CD4-positive, alpha-beta memory T cell (primary cell): Measurements from ENCODE around the gene KIRREL3. TPM values are rescaled to one million over a fixed set of nuclear protein-coding genes. Genes with fewer than 3 reads are reported as not detected.

ENCODE experiments used
- CTCF ChIA-PET: fragments of 350-600 bp; sonication (Branson Sonifier 250); formaldehyde crosslinking; loops from one replicate; lab custom pipeline; 2021; ENCODE audit warnings: inconsistent platforms; ENCODE audit not compliant: partially characterized antibody; lab: Charles Lee
- POLR2A ChIA-PET: fragments of 350-600 bp; sonication (Branson Sonifier 250); formaldehyde crosslinking; loops from one replicate; lab custom pipeline; 2021; ENCODE audit not compliant: partially characterized antibody; lab: Charles Lee
- DNase-seq, 5 donors: peaks; one replicate each; pipeline versions ENCODE4 v3.0.0 to v3.0.0-alpha.2; 2020 to 2022; ENCODE audit warnings: mixed read lengths in 1 of 5
- H3K27ac ChIP-seq: one replicate; pipeline ENCODE4 v1.7.0; 2013; ENCODE audit warnings: low read depth, low read length
- H3K27me3 ChIP-seq: 2 replicates; pipeline ENCODE4 v1.7.0; 2013; ENCODE audit warnings: mild to moderate bottlenecking, low read length, moderate library complexity; ENCODE audit not compliant: insufficient read depth
- H3K36me3 ChIP-seq: 2 replicates; pipeline ENCODE4 v1.7.0; 2013; ENCODE audit warnings: mild to moderate bottlenecking, low read length, moderate library complexity; ENCODE audit not compliant: insufficient read depth
- H3K4me1 ChIP-seq: 2 replicates; pipeline ENCODE4 v1.7.0; 2013; ENCODE audit warnings: mild to moderate bottlenecking, low read length, moderate library complexity; ENCODE audit not compliant: insufficient read depth
- H3K4me3 ChIP-seq, 2 donors: one replicate each; pipeline ENCODE4 v1.7.0; 2013; ENCODE audit warnings: low read length in 2 of 2, mild to moderate bottlenecking in 1 of 2
- H3K9me3 ChIP-seq, 2 donors: one replicate each; pipeline ENCODE4 v1.7.0; 2013; ENCODE audit warnings: low read length in 2 of 2, control low read depth in 1 of 2; ENCODE audit not compliant: control insufficient read depth in 1 of 2
- H3K27ac Mint-ChIP-seq, 7 donors: one replicate each; pipeline ENCODE4 v1.8.0; 2020 to 2021; ENCODE audit warnings: mixed read lengths in 7 of 7, mild to moderate bottlenecking in 6 of 7, inconsistent platforms in 3 of 7, moderate library complexity in 3 of 7
- H3K27me3 Mint-ChIP-seq, 2 donors: one replicate each; pipeline ENCODE4 v1.8.0; 2020 to 2021; ENCODE audit warnings: mixed read lengths in 2 of 2
- H3K36me3 Mint-ChIP-seq, 2 donors: one replicate each; pipeline ENCODE4 v1.8.0; 2020 to 2021; ENCODE audit warnings: mixed read lengths in 2 of 2, inconsistent platforms in 1 of 2, mild to moderate bottlenecking in 1 of 2
- H3K4me1 Mint-ChIP-seq, 4 donors: one replicate each; pipeline ENCODE4 v1.8.0; 2020 to 2021; ENCODE audit warnings: mixed read lengths in 4 of 4, mild to moderate bottlenecking in 1 of 4
- H3K4me3 Mint-ChIP-seq, 8 donors: one replicate each; pipeline ENCODE4 v1.8.0; 2020 to 2021; ENCODE audit warnings: mixed read lengths in 8 of 8, mild to moderate bottlenecking in 7 of 8, moderate library complexity in 6 of 8, inconsistent platforms in 3 of 8
- H3K9me3 Mint-ChIP-seq, 8 donors: one replicate each; pipeline ENCODE4 v1.8.0; 2020 to 2021; ENCODE audit warnings: mixed read lengths in 8 of 8, mild to moderate bottlenecking in 5 of 8, inconsistent platforms in 3 of 8, moderate library complexity in 1 of 8
- intact Hi-C: fragments of 100-400 bp; cut with micrococcal nuclease; formaldehyde crosslinking; loops from one replicate; pipeline ENCODE4 v1.15.1; 2023
- polyA plus RNA-seq, 2 donors: library from polyadenylated mRNA; unstranded; fragments of 300-500 nt; fragmentation: Illumina TruSeq; gene quantifications; one replicate each; pipeline ENCODE4 v1.2.3, GENCODE V29; 2021
- total RNA-seq, 2 experiments: library from RNA; stranded (reverse); gene quantifications; one replicate each; pipeline ENCODE4 v1.2.3, GENCODE V29; 2021

Gene KIRREL3
- total and polyA plus RNA-seq, 4 experiments from 2014 or later: not detected

DNA sequence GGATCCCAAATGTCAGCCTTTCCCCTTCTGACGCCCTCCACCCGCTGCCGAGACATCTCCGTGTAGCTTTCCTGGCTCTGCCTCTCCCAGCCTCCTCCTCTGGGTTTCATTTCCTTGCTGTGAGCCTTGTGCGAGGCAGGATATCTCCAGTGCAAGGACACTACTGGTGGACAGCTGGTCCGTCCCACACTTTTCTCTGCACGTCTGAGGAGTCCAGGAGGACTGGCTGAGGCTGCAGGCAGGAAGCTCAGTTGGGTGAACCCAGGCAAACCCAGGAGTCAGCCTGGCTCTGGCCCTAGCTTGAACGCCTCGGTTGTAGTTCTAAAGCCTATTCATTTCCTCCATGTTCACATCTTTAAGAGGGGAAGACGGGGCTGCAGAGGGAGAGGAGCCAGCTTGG lies 499.6 kb downstream of the KIRREL3 start:
- no peaks in the 10 kb centered on the region for H3K36me3 ChIP-seq
- DNase-seq: no peak
- H3K4me1 Mint-ChIP-seq: peaks cover 0 to 5% (median 0%) of the 10 kb centered on the region in 4 donors
- H3K27ac Mint-ChIP-seq: no peak overlapping the region
- H3K9me3 ChIP-seq: no peaks in the 10 kb centered on the region
- peaks cover 0 to 12% (median 7%) of the 10 kb centered on the region in 8 donors for H3K9me3 Mint-ChIP-seq
- H3K36me3 Mint-ChIP-seq: no peaks in the 10 kb centered on the region
- peaks cover 20 to 30% of the 10 kb centered on the region in 2 donors for H3K27me3 Mint-ChIP-seq
- H3K4me3 Mint-ChIP-seq: no peak overlapping the region
- H3K4me1 ChIP-seq: no peaks in the 10 kb centered on the region
- CTCF ChIA-PET: no interaction called here
- intact Hi-C loops: no loop called here
- no peak overlapping the region for H3K4me3 ChIP-seq
- H3K27ac ChIP-seq: no peak overlapping the region
- POLR2A ChIA-PET: no interaction called here
- H3K27me3 ChIP-seq: no peaks in the 10 kb centered on the region

GRCh38 chr11:126499131-126499752 lies 501.3 kb downstream of the KIRREL3 start:
- H3K4me1 ChIP-seq: no peaks in the 10 kb centered on the region
- H3K36me3 ChIP-seq: no peaks in the 10 kb centered on the region
- no peak overlapping the region for H3K4me3 ChIP-seq
- Mint-ChIP-seq H3K36me3 (no peaks in the 10 kb centered on the region), H3K27me3 (peaks cover 20 to 27% of the 10 kb centered on the region in 2 donors), H3K4me3 (peak overlapping the region in 1 of 8 donors; percentile 34), H3K9me3 (peaks cover 0 to 3% (median 1%) of the 10 kb centered on the region in 8 donors), H3K4me1 (peaks cover 0 to 5% (median 0%) of the 10 kb centered on the region in 4 donors), H3K27ac (no peak overlapping the region)
- no peak overlapping the region for H3K27ac ChIP-seq
- no peaks in the 10 kb centered on the region for H3K27me3 ChIP-seq
- POLR2A ChIA-PET: no interaction called here
- CTCF ChIA-PET: no interaction called here
- H3K9me3 ChIP-seq: no peaks in the 10 kb centered on the region
- no peak for DNase-seq
- intact Hi-C loops: no loop called here

DNA sequence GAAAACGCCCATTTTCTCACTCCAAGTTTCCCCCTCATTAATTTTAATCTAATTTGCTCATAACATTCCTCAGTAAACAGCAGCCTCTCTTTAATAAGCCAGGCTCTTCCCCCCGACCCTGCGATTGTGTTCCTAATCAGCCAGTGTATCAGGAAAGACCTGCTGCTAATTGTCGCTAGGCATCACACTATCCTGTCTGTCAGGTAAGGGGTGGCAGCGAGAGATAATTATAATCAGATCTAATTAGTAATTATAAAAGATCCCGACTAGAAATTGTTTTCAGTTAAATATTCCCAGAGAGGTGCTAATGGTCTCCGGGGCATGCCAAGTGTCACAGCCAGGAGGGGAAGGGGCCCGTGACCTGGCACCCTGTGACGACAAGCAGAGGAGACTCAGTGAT lies 502.3 kb downstream of the KIRREL3 start:
- no peak for DNase-seq
- H3K27ac Mint-ChIP-seq: no peak overlapping the region
- peaks cover 0 to 3% (median 0%) of the 10 kb centered on the region in 8 donors for H3K9me3 Mint-ChIP-seq
- no peak overlapping the region for H3K27ac ChIP-seq
- intact Hi-C loops: no loop called here
- H3K9me3 ChIP-seq: no peaks in the 10 kb centered on the region
- H3K4me3 ChIP-seq: no peak overlapping the region
- ChIA-PET CTCF (interaction anchor here (3.1 kb wide), 1 partner anchor 18 kb away, joined by 20 read pairs; no protein-coding TSS in a partner anchor), POLR2A (no interaction called here)
- H3K36me3 ChIP-seq: no peaks in the 10 kb centered on the region
- no peaks in the 10 kb centered on the region for H3K27me3 ChIP-seq
- H3K27me3 Mint-ChIP-seq: peaks cover 18 to 24% of the 10 kb centered on the region in 2 donors
- H3K4me1 ChIP-seq: no peaks in the 10 kb centered on the region
- H3K4me1 Mint-ChIP-seq: peaks cover 0 to 5% (median 0%) of the 10 kb centered on the region in 4 donors
- H3K4me3 Mint-ChIP-seq: no peak overlapping the region
- H3K36me3 Mint-ChIP-seq: no peaks in the 10 kb centered on the region

GRCh38 chr11:126497581-126498122 lies 502.9 kb downstream of the KIRREL3 start:
- CTCF ChIA-PET: interaction anchor here (3.1 kb wide), 1 partner anchor 17 kb away, joined by 20 read pairs; no protein-coding TSS in a partner anchor
- intact Hi-C loops: no loop called here
- Histone ChIP-seq H3K4me1 (no peaks in the 10 kb centered on the region), H3K27ac (no peak overlapping the region), H3K4me3 (no peak overlapping the region), H3K36me3 (no peaks in the 10 kb centered on the region), H3K27me3 (no peaks in the 10 kb centered on the region), H3K9me3 (no peaks in the 10 kb centered on the region)
- Mint-ChIP-seq H3K27me3 (peaks cover 14 to 19% of the 10 kb centered on the region in 2 donors), H3K4me1 (peaks cover 0 to 5% (median 0%) of the 10 kb centered on the region in 4 donors), H3K4me3 (no peak overlapping the region), H3K27ac (no peak overlapping the region), H3K36me3 (no peaks in the 10 kb centered on the region), H3K9me3 (no peaks in the 10 kb centered on the region)
- no peak for DNase-seq
- POLR2A ChIA-PET: no interaction called here

GRCh38 chr11:126496576-126497337 lies 503.8 kb downstream of the KIRREL3 start:
- H3K27me3 Mint-ChIP-seq: peaks cover 12 to 16% of the 10 kb centered on the region in 2 donors
- POLR2A ChIA-PET: no interaction called here
- no peak for DNase-seq
- CTCF ChIA-PET: interaction anchor here (3.1 kb wide), 1 partner anchor 17 kb away, joined by 20 read pairs; no protein-coding TSS in a partner anchor
- Histone ChIP-seq H3K4me1 (no peaks in the 10 kb centered on the region), H3K36me3 (no peaks in the 10 kb centered on the region), H3K27ac (no peak overlapping the region), H3K4me3 (no peak overlapping the region), H3K9me3 (no peaks in the 10 kb centered on the region), H3K27me3 (no peaks in the 10 kb centered on the region)
- intact Hi-C loops: no loop called here
- no peaks in the 10 kb centered on the region for H3K36me3 Mint-ChIP-seq
- H3K4me1 Mint-ChIP-seq: peaks cover 0 to 5% (median 0%) of the 10 kb centered on the region in 4 donors
- H3K4me3 Mint-ChIP-seq: no peak overlapping the region
- no peaks in the 10 kb centered on the region for H3K9me3 Mint-ChIP-seq
- no peak overlapping the region for H3K27ac Mint-ChIP-seq

DNA sequence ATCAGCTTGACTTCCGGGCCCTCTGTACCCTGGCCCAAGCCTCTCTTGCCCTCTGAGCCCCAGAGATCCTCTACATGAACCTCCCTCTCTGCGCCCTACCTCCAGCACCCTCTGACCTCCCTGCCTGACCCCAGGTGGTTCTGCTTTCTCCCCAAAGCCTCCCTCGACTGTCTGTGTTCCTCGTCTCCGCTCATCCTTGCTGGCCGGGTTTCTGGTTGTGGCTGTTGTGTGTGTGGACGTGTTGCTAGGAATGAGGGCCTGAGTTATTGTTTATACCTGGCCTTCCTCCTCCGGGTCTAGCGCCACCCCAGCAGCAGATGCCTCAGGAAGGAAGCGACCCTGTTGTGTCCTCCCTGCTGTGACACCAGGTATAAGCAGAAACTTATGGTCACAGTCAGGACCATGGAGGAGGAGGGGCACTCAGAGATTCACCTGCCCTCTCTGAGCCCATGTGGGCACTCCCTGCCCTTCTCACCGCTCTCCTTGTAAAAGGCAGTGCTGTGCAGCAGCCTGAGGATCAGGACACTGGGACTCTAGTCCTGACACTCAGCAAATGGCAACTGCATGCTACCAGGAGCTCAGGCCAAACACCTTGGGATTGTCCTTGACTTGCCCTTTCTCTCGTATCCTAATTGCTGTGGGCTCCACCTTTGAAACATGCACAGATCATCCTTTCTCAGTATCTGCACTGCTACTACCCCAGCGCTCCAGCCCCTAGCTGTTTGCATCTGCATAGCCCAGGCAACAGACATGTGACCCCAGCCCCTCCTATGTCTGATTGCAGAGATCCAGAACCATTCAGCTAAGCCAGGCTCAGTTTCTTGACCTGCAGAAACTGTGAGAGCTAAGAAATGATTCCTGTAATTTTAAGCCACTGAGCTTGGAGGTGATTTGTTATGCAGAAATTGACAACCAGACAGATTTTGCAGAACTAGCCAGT lies 505.0 kb downstream of the KIRREL3 start:
- Mint-ChIP-seq H3K4me1 (peaks cover 0 to 5% (median 0%) of the 10 kb centered on the region in 4 donors), H3K36me3 (no peaks in the 10 kb centered on the region), H3K4me3 (no peak overlapping the region), H3K9me3 (no peaks in the 10 kb centered on the region), H3K27me3 (peaks cover 12 to 14% of the 10 kb centered on the region in 2 donors), H3K27ac (no peak overlapping the region)
- ChIA-PET POLR2A (no interaction called here), CTCF (interaction anchor here (1.4 to 3.1 kb wide), 2 partner anchors 15 kb away, joined by 5 to 20 read pairs; no protein-coding TSS in a partner anchor)
- H3K27ac ChIP-seq: no peak overlapping the region
- H3K4me1 ChIP-seq: no peaks in the 10 kb centered on the region
- intact Hi-C loops: no loop called here
- DNase-seq: no peak
- no peak overlapping the region for H3K4me3 ChIP-seq
- H3K27me3 ChIP-seq: no peaks in the 10 kb centered on the region
- H3K9me3 ChIP-seq: no peaks in the 10 kb centered on the region
- H3K36me3 ChIP-seq: no peaks in the 10 kb centered on the region
